GM19351 (cell line): ENCODE results near the gene NOTCH2.
A peak's percentile ranks its signal among the peaks of the same experiment; 100 is the strongest.

ENCODE experiments used
- ATAC-seq: cut with Tn5 transposase; IDR thresholded peaks from one replicate; pipeline ENCODE4 v1.9.1; 2021; ENCODE audit warnings: mild to moderate bottlenecking, moderate library complexity; ENCODE audit not compliant: unreplicated experiment

The NOTCH2 gene

GRCh38 chr1:119911775-119912174 is 157.7 kb downstream of the NOTCH2 start:
- no peak for ATAC-seq

GRCh38 chr1:119910618-119911017 is 158.8 kb downstream of the NOTCH2 start:
- ATAC-seq: no peak

- ATAC-seq: no peak
These were observed 159.4 kb downstream of the NOTCH2 start for GRCh38 chr1:119909890-119910596.

- no peak for ATAC-seq
These were observed 160.8 kb downstream of the NOTCH2 start for GRCh38 chr1:119908661-119909060.

- ATAC-seq: no peak
These were observed 162.4 kb downstream of the NOTCH2 start for GRCh38 chr1:119906927-119907652.

GRCh38 chr1:119903443-119903835 is 166.0 kb downstream of the NOTCH2 start:
- no peak for ATAC-seq

- no peak for ATAC-seq
These were observed 166.6 kb downstream of the NOTCH2 start for GRCh38 chr1:119902775-119903442.

GRCh38 chr1:119898981-119899720 is 170.3 kb downstream of the NOTCH2 start:
- no peak for ATAC-seq

GRCh38 chr1:119898530-119898929 is 170.9 kb downstream of the NOTCH2 start:
- no peak for ATAC-seq

- ATAC-seq: no peak
These were observed 173.2 kb downstream of the NOTCH2 start, which contains the start of gene ADAM30 for GRCh38 chr1:119896303-119896702. ADAM30 (minus strand) TSS chr1:119896515; CDS start chr1:119896336, 179 bp downstream.

- no peak for ATAC-seq
These were observed 174.4 kb downstream of the NOTCH2 start for GRCh38 chr1:119895102-119895501.

GRCh38 chr1:119893827-119894700 is 175.4 kb downstream of the NOTCH2 start:
- no peak for ATAC-seq

GRCh38 chr1:119893238-119893791 is 176.1 kb downstream of the NOTCH2 start:
- no peak for ATAC-seq

GRCh38 chr1:119891386-119891785 is 178.1 kb downstream of the NOTCH2 start:
- no peak for ATAC-seq

- no peak for ATAC-seq
These were observed 181.0 kb downstream of the NOTCH2 start for GRCh38 chr1:119888476-119888875.

- no peak for ATAC-seq
These were observed 182.0 kb downstream of the NOTCH2 start for GRCh38 chr1:119887427-119887826.

GRCh38 chr1:119885903-119886783 is 183.3 kb downstream of the NOTCH2 start:
- ATAC-seq: peak; percentile 51

- ATAC-seq: no peak
These were observed 184.8 kb downstream of the NOTCH2 start for GRCh38 chr1:119884711-119885110.

GRCh38 chr1:119883826-119884225 is 185.6 kb downstream of the NOTCH2 start:
- no peak for ATAC-seq
